HEK293T (cell line): Measurements from ENCODE around the gene MAP2K5.

Experiments
- CTCF ChIA-PET: fragments of 350-600 bp; formaldehyde crosslinking; extraction: SDS; loops from one replicate; lab custom pipeline; 2021; ENCODE audit warnings: antibody characterized with exemption, inconsistent platforms; lab: Yijun Ruan, JAX
- POLR2A ChIA-PET: fragments of 350-600 bp; formaldehyde crosslinking; extraction: SDS; loops from one replicate; lab custom pipeline; 2020; ENCODE audit warnings: antibody characterized with exemption, inconsistent platforms; lab: Yijun Ruan, JAX
- DNase-seq: peaks from one replicate; pipeline ENCODE4 v3.0.0; 2012; ENCODE audit warnings: mixed read lengths; ENCODE audit errors: extremely low spot score
- FOXK2 ChIP-seq: fragments of 450-650 bp; IDR thresholded peaks from 2 replicates; pipeline ENCODE4 v1.6.1; 2016; ENCODE audit warnings: mild to moderate bottlenecking
- FOXM1 ChIP-seq: fragments of 450-650 bp; IDR thresholded peaks from 2 replicates; pipeline ENCODE4 v1.6.1; 2017; ENCODE audit warnings: mild to moderate bottlenecking, borderline replicate concordance
- LEF1 ChIP-seq: fragments of 450-650 bp; IDR thresholded peaks from 2 replicates; pipeline ENCODE4 v1.6.1; 2017; ENCODE audit warnings: mild to moderate bottlenecking, borderline replicate concordance
- SP1 ChIP-seq: fragments of 450-650 bp; IDR thresholded peaks from 2 replicates; pipeline ENCODE4 v1.6.1; 2017

Gene MAP2K5

DNA sequence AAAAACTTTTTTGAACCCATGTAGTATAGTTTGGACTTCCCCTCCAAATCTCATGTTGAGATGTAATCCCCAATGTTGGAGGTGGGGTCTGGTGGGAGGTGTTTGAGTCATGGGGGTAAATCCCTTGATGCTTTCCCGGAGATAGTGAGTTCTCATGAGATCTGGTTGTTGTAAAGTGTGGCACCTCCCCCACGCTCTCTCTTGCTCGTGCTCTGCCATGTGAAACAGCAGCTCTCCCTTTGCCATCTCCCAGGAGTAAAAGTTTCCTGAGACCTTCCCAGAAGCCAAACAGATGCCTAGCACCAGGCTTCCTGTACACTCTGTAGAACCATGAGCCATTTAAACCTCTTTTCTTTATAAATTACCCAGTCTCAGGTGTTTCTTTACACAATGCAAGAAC, 313.3 kb downstream of the MAP2K5 start:
- no peak for DNase-seq
- TF ChIP-seq LEF1 (no peak), FOXM1 (no peak), SP1 (no peak), FOXK2 (no peak)
- POLR2A ChIA-PET: no interaction called here
- CTCF ChIA-PET: no interaction called here
